ENCODE results near the gene SCFD2.

The SCFD2 gene

GRCh38 chr4:52903273-52903672, 462.6 kb downstream of the SCFD2 start:
- Mint-ChIP-seq H3K9me3 (peaks cover 0 to 9% of the 10 kb centered on the region in 2 donors), H3K4me1 (ENCODE audit: low read depth in 2 of 2) (no peaks in the 10 kb centered on the region), H3K27ac (no peak overlapping the region), H3K36me3 (ENCODE audit: insufficient read depth) (no peaks in the 10 kb centered on the region), H3K4me3 (no peak overlapping the region), H3K27me3 (no peaks in the 10 kb centered on the region)
- ATAC-seq (replicated peaks), result no peak
- DNase-seq, result no peak

- H3K27ac Mint-ChIP-seq, result no peak overlapping the region
- H3K9me3 Mint-ChIP-seq, result peaks cover 0 to 9% of the 10 kb centered on the region in 2 donors
- ATAC-seq (replicated peaks), result no peak
- H3K4me3 Mint-ChIP-seq, result no peak overlapping the region
- no peaks in the 10 kb centered on the region for H3K36me3 Mint-ChIP-seq (ENCODE audit: insufficient read depth)
- no peaks in the 10 kb centered on the region for H3K4me1 Mint-ChIP-seq (ENCODE audit: low read depth in 2 of 2)
- no peaks in the 10 kb centered on the region for H3K27me3 Mint-ChIP-seq
- no peak for DNase-seq
Observed at GRCh38 chr4:52894443-52894842, 471.4 kb downstream of the SCFD2 start.

- H3K4me3 Mint-ChIP-seq, result no peak overlapping the region
- ATAC-seq (replicated peaks), result no peak
Observed at GRCh38 chr4:52892880-52893279, 473.0 kb downstream of the SCFD2 start.

GRCh38 chr4:52891743-52892142, 474.1 kb downstream of the SCFD2 start:
- Mint-ChIP-seq H3K4me3 (no peak overlapping the region), H3K27ac (no peak overlapping the region), H3K27me3 (no peaks in the 10 kb centered on the region), H3K36me3 (ENCODE audit: insufficient read depth) (no peaks in the 10 kb centered on the region), H3K9me3 (no peaks in the 10 kb centered on the region), H3K4me1 (ENCODE audit: low read depth in 2 of 2) (no peaks in the 10 kb centered on the region)
- no peak for DNase-seq
- no peak for ATAC-seq (replicated peaks)

More at GRCh38 chr4:52892880-52893279, 473.0 kb downstream of the SCFD2 start:
- DNase-seq, result no peak
- H3K4me1 Mint-ChIP-seq (ENCODE audit: low read depth in 2 of 2), result no peaks in the 10 kb centered on the region
- no peaks in the 10 kb centered on the region for H3K27me3 Mint-ChIP-seq
- H3K27ac Mint-ChIP-seq, result no peak overlapping the region
- H3K36me3 Mint-ChIP-seq (ENCODE audit: insufficient read depth), result no peaks in the 10 kb centered on the region
- no peaks in the 10 kb centered on the region for H3K9me3 Mint-ChIP-seq

GRCh38 chr4:52890521-52890791, 475.4 kb downstream of the SCFD2 start:
- no peaks in the 10 kb centered on the region for H3K27me3 Mint-ChIP-seq
- ATAC-seq (replicated peaks), result no peak
- H3K27ac Mint-ChIP-seq, result no peak overlapping the region
- DNase-seq, result no peak
- H3K9me3 Mint-ChIP-seq, result no peaks in the 10 kb centered on the region
- no peak overlapping the region for H3K4me3 Mint-ChIP-seq
- no peaks in the 10 kb centered on the region for H3K4me1 Mint-ChIP-seq (ENCODE audit: low read depth in 2 of 2)
- no peaks in the 10 kb centered on the region for H3K36me3 Mint-ChIP-seq (ENCODE audit: insufficient read depth)

- H3K4me1 Mint-ChIP-seq (ENCODE audit: low read depth in 2 of 2), result no peaks in the 10 kb centered on the region
Observed at GRCh38 chr4:52889778-52890520, 475.9 kb downstream of the SCFD2 start.

GRCh38 chr4:52889354-52889753, 476.5 kb downstream of the SCFD2 start:
- no peak for DNase-seq
- H3K27me3 Mint-ChIP-seq, result no peaks in the 10 kb centered on the region
- no peaks in the 10 kb centered on the region for H3K9me3 Mint-ChIP-seq
- no peak for ATAC-seq (replicated peaks)
- H3K27ac Mint-ChIP-seq, result no peak overlapping the region
- H3K4me1 Mint-ChIP-seq (ENCODE audit: low read depth in 2 of 2), result no peaks in the 10 kb centered on the region
- no peak overlapping the region for H3K4me3 Mint-ChIP-seq
- H3K36me3 Mint-ChIP-seq (ENCODE audit: insufficient read depth), result no peaks in the 10 kb centered on the region

More at GRCh38 chr4:52889778-52890520, 475.9 kb downstream of the SCFD2 start:
- Mint-ChIP-seq H3K27me3 (no peaks in the 10 kb centered on the region), H3K9me3 (no peaks in the 10 kb centered on the region), H3K36me3 (ENCODE audit: insufficient read depth) (no peaks in the 10 kb centered on the region), H3K4me3 (no peak overlapping the region), H3K27ac (no peak overlapping the region)
- ATAC-seq (replicated peaks) (no peak), DNase-seq (no peak)

- Mint-ChIP-seq H3K27ac (no peak overlapping the region), H3K4me1 (ENCODE audit: low read depth in 2 of 2) (no peaks in the 10 kb centered on the region), H3K36me3 (ENCODE audit: insufficient read depth) (no peaks in the 10 kb centered on the region), H3K4me3 (no peak overlapping the region), H3K27me3 (no peaks in the 10 kb centered on the region), H3K9me3 (no peaks in the 10 kb centered on the region)
- DNase-seq, result no peak
- ATAC-seq (replicated peaks), result no peak
Observed at GRCh38 chr4:52884994-52885393, 480.9 kb downstream of the SCFD2 start.

GRCh38 chr4:52883707-52884669, 481.9 kb downstream of the SCFD2 start:
- Mint-ChIP-seq H3K4me1 (ENCODE audit: low read depth in 2 of 2) (no peaks in the 10 kb centered on the region), H3K27ac (peak overlapping the region in 1 of 2 donors; percentile 39), H3K27me3 (no peaks in the 10 kb centered on the region), H3K9me3 (no peaks in the 10 kb centered on the region), H3K36me3 (ENCODE audit: insufficient read depth) (no peaks in the 10 kb centered on the region), H3K4me3 (no peak overlapping the region)
- ATAC-seq (replicated peaks), result no peak
- no peak for DNase-seq

- no peak overlapping the region for H3K4me3 Mint-ChIP-seq
- H3K9me3 Mint-ChIP-seq, result no peaks in the 10 kb centered on the region
- H3K27me3 Mint-ChIP-seq, result no peaks in the 10 kb centered on the region
- no peaks in the 10 kb centered on the region for H3K4me1 Mint-ChIP-seq (ENCODE audit: low read depth in 2 of 2)
- H3K27ac Mint-ChIP-seq, result no peak overlapping the region
- no peaks in the 10 kb centered on the region for H3K36me3 Mint-ChIP-seq (ENCODE audit: insufficient read depth)
- DNase-seq (no peak), ATAC-seq (replicated peaks) (no peak)
Observed at GRCh38 chr4:52883183-52883621, 482.7 kb downstream of the SCFD2 start.

- Mint-ChIP-seq H3K4me3 (no peak overlapping the region), H3K36me3 (ENCODE audit: insufficient read depth) (no peaks in the 10 kb centered on the region), H3K9me3 (no peaks in the 10 kb centered on the region), H3K27me3 (no peaks in the 10 kb centered on the region), H3K4me1 (ENCODE audit: low read depth in 2 of 2) (peaks cover 0 to 3% of the 10 kb centered on the region in 2 donors), H3K27ac (no peak overlapping the region)
- ATAC-seq (replicated peaks) (no peak), DNase-seq (no peak)
Observed at GRCh38 chr4:52880994-52881393, 484.9 kb downstream of the SCFD2 start.

GRCh38 chr4:52879471-52879870, 486.4 kb downstream of the SCFD2 start:
- ATAC-seq (replicated peaks) (no peak), DNase-seq (no peak)
- no peaks in the 10 kb centered on the region for H3K36me3 Mint-ChIP-seq (ENCODE audit: insufficient read depth)
- H3K4me3 Mint-ChIP-seq, result no peak overlapping the region
- no peaks in the 10 kb centered on the region for H3K27me3 Mint-ChIP-seq
- H3K27ac Mint-ChIP-seq, result no peak overlapping the region
- no peaks in the 10 kb centered on the region for H3K9me3 Mint-ChIP-seq
- peaks cover 0 to 3% of the 10 kb centered on the region in 2 donors for H3K4me1 Mint-ChIP-seq (ENCODE audit: low read depth in 2 of 2)

- DNase-seq (no peak), ATAC-seq (replicated peaks) (no peak)
- peaks cover 0 to 3% of the 10 kb centered on the region in 2 donors for H3K4me1 Mint-ChIP-seq (ENCODE audit: low read depth in 2 of 2)
- H3K27me3 Mint-ChIP-seq, result no peaks in the 10 kb centered on the region
- peaks cover 8% of the 10 kb centered on the region for H3K36me3 Mint-ChIP-seq (ENCODE audit: insufficient read depth)
- no peak overlapping the region for H3K27ac Mint-ChIP-seq
- H3K9me3 Mint-ChIP-seq, result no peaks in the 10 kb centered on the region
- no peak overlapping the region for H3K4me3 Mint-ChIP-seq
Observed at GRCh38 chr4:52877694-52878093, 488.2 kb downstream of the SCFD2 start.

- Mint-ChIP-seq H3K27ac (no peak overlapping the region), H3K27me3 (no peaks in the 10 kb centered on the region), H3K9me3 (no peaks in the 10 kb centered on the region), H3K36me3 (ENCODE audit: insufficient read depth) (peaks cover 13% of the 10 kb centered on the region), H3K4me1 (ENCODE audit: low read depth in 2 of 2) (peaks cover 0 to 3% of the 10 kb centered on the region in 2 donors), H3K4me3 (no peak overlapping the region)
- no peak for ATAC-seq (replicated peaks)
- no peak for DNase-seq
Observed at GRCh38 chr4:52877036-52877435, 488.8 kb downstream of the SCFD2 start.

Data from effector memory CD8-positive, alpha-beta T cell (primary cell).